Measurements from ENCODE around the gene SPO11. TPM values are rescaled to one million over a fixed set of nuclear protein-coding genes. Genes with fewer than 3 reads are reported as not detected.

The SPO11 gene, protein sequence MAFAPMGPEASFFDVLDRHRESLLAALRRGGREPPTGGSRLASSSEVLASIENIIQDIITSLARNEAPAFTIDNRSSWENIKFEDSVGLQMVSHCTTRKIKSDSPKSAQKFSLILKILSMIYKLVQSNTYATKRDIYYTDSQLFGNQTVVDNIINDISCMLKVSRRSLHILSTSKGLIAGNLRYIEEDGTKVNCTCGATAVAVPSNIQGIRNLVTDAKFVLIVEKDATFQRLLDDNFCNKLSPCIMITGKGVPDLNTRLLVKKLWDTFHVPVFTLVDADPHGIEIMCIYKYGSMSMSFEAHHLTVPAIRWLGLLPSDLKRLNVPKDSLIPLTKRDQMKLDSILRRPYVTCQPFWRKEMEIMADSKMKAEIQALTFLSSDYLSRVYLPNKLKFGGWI
- polyA plus RNA-seq (2013, experiment 1 of 2; ENCODE audit: insufficient read length): not detected
- polyA plus RNA-seq (2013, experiment 2 of 2; ENCODE audit: insufficient read length): not detected

DNA sequence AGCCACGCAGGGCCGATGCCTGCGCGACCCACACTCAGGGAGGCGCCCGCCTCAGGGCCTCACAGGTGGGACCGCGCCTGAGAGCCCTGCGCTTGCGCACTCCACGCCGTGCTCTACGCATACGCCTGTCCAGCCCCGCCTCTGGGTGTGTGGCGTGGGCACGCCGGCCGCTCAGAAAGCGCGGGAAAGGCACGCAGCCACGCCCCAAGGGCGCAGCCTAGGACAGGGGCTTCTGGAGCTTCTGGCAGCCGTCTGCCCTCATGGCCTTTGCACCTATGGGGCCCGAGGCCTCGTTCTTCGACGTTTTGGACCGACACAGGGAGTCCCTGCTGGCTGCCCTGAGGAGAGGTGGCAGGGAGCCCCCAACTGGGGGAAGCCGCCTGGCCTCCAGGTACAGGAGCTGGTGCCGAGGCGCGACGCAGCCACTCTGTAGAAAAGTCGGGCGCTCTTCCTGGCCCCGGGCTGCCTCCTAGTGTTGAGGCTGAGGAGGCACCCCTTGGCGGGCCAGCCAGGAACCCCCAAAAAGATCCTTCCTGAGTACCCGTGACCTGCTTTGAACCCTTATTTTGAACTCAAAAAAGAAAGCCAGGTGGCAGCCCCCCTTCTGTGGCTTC, at the start of gene SPO11:
Gene SPO11 (plus strand): TSS at position 196 of the 614 bp plus-strand sequence. CDS start 65 bp downstream, at position 261.
- DNase-seq: no peak

- no peak for DNase-seq
Observed at GRCh38 chr20:57280221-57280620, 49.4 kb upstream of the SPO11 start.

- no peak for DNase-seq
Observed at GRCh38 chr20:57281900-57282299, 47.7 kb upstream of the SPO11 start.

DNA sequence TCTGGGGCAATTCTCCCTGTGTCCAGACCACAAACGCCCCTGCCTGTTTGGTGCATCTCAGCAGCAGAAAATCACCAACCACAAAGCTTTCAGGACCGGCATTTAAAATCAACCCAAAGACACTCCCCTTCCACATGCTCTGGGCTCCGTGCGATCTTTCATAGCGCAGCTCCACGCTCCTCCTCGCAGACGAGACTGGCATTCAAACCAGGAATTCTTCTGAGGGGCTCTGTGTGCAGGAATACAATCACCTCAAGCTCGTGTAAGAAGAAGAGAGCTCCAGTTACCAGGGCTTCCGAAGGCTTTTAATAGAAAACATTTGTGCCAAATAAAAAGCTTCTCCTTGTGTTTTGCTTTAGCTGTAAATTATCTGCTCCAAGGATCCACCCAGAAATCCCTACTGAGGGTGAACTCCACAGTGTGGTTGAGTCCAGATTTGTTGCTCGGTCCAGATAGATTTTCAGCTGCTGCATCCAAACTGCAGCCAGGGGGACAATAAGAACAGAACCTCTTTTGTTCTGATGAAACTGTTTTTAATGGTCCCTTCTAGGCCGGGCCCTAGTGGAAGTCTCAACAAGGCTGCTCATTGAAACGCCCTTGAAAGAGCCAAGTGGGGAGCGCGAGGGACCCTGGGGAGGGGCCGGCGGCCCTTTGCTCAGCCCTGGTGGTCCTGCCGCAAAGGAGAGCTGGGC, 46.8 kb upstream of the SPO11 start:
- no peak for DNase-seq

DNA sequence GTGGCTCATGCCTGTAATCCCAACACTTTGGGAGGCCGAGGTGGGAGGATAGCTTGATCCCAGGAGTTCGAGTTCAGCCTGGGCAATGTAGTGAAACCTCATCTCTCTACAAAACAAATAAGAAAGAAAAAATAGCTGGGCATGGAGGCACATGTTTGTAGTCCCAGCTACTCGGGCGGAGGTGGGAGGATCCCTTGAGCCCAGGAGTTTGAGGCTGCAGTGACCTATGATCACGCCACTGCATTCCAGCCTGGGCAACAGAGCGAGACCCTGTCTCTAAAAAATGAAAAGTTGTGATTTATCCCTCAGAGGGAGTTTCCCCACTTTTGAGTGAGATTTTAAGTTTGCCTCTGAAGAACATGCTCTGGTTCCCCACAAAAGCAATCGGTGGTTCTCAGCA, 45.7 kb upstream of the SPO11 start:
- DNase-seq: no peak

DNA sequence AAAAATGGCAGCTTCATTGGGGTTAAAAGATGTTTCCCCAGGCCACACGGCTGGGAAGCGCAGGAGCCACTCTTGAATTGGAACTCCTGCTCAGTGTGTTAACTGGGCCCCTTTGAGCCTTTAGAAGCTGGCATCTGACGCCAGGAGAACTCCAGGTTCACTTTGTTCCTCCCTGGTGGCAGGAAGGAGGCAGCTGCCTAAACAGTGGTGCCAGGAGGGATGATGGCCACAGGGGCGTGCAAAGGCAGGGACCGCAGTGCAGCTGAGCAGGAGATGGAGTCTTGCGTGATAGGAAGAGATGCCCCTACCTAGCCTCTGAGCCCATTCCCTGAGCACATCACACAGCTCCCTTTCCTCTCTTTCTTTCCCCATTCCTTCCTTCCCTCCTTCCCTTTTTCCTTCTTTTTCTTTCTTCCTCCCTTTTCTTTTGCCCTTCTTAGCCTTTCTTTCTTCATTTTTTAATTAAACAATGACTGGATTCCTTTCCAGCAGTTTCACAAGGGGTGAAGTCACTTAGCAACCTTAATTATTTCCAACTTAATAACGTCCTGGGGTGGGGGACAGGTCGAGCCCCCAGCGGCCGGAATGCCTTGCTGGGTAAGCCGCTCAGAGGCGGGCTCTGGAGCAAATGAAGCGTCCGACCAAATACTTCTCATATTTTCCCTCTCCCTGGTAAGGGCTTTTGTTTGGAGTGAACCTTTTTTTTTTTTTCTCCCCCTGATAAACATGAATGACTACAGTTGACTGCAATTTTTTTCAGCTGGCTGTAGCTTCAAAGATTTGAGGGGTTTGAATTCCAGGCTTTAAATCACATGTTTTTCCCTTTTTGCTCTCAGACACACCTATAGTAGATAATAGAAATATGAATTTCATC, 42.4 kb upstream of the SPO11 start:
- DNase-seq: no peak

DNA sequence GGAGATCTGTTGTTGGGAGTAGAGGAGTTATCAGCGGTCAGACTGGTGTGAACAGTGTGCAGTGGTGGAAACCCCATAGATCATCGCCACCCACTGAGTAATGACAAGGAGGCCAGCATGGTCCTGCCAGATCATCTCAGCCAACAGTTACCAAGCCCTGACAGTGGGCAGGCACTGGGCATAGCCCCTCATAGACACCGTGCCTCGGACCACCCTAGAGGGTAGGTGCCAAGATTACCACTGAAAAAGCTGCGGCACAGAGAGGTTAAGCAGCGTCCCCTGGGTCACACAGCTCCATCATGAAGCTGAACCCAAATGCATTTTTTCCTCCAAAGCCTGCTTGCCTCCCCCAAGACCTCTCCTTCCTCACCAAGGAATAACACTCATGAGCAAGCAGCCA, 41.7 kb upstream of the SPO11 start:
- no peak for DNase-seq

DNA sequence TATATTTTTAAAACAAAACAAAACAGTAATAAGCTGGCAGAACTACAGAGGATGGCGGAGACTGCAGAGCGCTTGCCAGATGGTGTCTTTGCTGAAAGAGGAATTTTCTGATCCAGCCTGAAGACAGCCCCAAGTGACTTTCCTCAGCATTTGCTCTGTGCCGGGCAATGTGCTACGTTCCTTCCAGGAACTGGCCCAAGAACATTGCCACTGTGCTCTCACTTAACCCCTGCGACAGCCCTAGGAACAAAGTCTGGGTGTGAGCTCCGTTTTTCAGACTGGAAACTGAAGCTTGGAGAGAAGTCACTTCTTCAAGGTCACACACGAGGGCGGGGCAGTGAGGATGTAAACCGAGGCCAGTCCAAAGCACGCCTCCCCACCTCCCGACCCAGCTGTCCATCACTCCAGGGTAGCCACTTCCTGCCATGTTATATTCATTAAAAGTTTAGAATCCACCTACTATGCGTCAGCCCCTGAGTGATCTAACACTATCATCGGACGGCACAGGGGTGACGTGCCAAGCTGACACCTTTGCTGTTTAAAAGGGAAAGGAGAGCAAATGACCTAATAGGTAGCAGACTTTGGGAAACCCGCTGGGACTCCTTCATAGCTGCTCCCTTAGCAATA, 40.8 kb upstream of the SPO11 start:
- no peak for DNase-seq

DNA sequence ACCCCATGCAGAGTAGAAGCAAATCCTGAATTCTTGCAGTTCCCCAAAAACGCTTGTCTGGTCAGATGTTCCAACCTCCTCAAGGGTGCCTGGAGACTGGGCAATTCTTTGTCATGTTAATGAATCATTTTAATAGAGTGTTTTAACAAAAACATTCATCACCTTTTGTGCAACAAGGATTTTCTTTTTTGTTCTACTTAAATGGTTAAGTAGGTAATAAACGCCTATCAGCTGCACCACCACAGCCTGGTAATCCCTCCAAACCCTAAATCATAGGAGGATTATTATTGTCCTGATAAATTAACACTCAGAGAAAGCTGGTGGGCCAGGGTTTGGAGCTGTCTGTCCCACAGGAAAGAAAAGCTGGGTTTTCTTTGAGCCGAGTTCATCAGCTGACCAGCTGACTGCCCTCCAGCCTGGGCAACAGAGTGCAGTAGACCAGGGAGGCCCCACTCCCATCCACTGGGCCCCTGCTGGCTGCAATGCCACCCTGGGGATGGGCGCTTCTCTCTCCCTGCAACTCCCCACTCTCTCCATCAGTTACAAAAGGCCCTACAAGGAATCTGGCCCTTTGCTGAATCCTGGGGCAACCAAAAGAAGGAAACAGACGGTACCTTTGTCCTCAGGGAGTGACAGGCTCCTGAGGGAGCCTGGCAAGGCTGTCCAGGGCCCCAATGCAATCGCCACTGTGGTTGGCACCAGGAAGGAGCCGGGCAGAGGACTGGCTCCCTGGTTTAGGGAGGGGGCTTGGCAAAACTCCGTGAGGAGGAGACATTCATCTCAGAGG, 40.0 kb upstream of the SPO11 start:
- no peak for DNase-seq

- no peak for DNase-seq
Observed at GRCh38 chr20:57290178-57290484, 39.5 kb upstream of the SPO11 start.

- DNase-seq: no peak
Observed at GRCh38 chr20:57291003-57291402, 38.6 kb upstream of the SPO11 start.

GRCh38 chr20:57291694-57292093, 37.9 kb upstream of the SPO11 start:
- no peak for DNase-seq

- DNase-seq: no peak
Observed at GRCh38 chr20:57292611-57293010, 37.0 kb upstream of the SPO11 start.

GRCh38 chr20:57293995-57294394, 35.6 kb upstream of the SPO11 start:
- no peak for DNase-seq

- DNase-seq: no peak
Observed at GRCh38 chr20:57294550-57294949, 35.1 kb upstream of the SPO11 start.

- DNase-seq: no peak
Observed at GRCh38 chr20:57298457-57298856, 31.1 kb upstream of the SPO11 start.

DNA sequence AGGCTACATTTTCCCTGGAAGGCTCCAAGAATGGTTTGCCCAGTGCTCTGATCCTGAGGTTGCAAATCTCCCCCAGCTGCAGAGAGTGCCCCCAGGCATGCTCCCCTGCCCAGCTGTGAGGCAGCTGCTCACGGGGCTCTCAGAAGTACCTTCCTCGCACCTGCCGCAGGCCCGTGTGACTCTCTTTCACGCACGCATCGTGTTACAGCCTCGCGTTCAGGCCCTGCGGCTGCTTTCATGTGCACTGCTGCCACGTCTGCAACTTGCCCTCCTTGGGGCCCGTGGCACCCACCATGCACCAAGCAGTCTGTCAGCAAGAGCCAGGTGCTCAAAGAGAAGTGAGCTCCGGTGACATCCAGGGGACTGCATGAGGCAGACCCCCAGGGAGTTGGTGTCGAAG, 28.6 kb upstream of the SPO11 start:
- no peak for DNase-seq

GRCh38 chr20:57306747-57307146, 22.9 kb upstream of the SPO11 start:
- no peak for DNase-seq

GRCh38 chr20:57308451-57309271, 20.9 kb upstream of the SPO11 start:
- DNase-seq: no peak

DNA sequence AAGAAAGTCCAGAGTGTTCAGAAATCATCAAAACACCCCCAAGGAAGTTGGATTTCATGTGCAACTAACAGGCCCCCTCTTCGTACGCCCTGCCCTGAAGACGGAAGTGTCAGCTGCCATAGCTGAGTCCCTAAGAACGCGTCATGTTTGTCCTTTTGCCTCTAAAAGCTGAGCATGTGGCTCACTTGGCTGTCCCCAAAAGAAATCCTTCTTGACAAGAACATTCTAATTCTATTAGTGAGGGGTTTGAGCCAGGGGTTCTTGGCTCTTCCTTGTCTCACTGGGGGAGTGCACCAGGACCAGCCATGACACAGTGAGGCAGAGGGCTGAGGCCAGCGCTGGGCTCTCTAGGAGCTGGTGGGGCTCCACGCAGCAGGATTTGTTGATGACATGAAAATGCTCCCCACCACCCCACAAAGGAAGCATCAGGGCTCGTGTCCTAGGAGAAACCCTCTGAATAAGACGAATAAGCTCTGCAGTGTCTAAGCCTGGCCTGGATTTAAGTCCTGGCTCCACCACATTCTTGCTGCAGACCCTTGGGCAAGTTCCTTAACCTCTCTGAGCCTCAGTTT, 20.0 kb upstream of the SPO11 start:
- DNase-seq: no peak

Measured in fibroblast of skin of abdomen (primary cell).